GM18511 (cell line): ENCODE measurements around the gene ERMN.
"Not testable (repeated sequence)": the region's sequence is repeated elsewhere in the genome, so short reads cannot be mapped to it uniquely, and the experiment has no call there.

ENCODE experiments used
- ATAC-seq: cut with Tn5 transposase; IDR thresholded peaks from one replicate; pipeline ENCODE4 v1.9.1; 2021; ENCODE audit warnings: mild to moderate bottlenecking, moderate library complexity; ENCODE audit not compliant: unreplicated experiment

Gene ERMN

GRCh38 chr2:157301307-157301706 is 24.3 kb downstream of the ERMN start:
- ATAC-seq: no peak

- no peak for ATAC-seq
Observed at GRCh38 chr2:157296958-157297357, 28.7 kb downstream of the ERMN start.

- ATAC-seq: no peak
Observed at GRCh38 chr2:157296490-157296889, 29.1 kb downstream of the ERMN start.

- no peak for ATAC-seq
Observed at GRCh38 chr2:157292853-157293252, 32.8 kb downstream of the ERMN start.

- ATAC-seq: no peak
Observed at GRCh38 chr2:157291018-157291417, 34.6 kb downstream of the ERMN start.

- ATAC-seq: no peak
Observed at GRCh38 chr2:157290525-157290924, 35.1 kb downstream of the ERMN start.

GRCh38 chr2:157287160-157287559 is 38.5 kb downstream of the ERMN start:
- ATAC-seq: no peak

GRCh38 chr2:157283468-157283867 is 42.2 kb downstream of the ERMN start:
- ATAC-seq: no peak

- no peak for ATAC-seq
Observed at GRCh38 chr2:157281316-157281715, 44.3 kb downstream of the ERMN start.

- ATAC-seq: not testable (repeated sequence)
Observed at GRCh38 chr2:157279311-157279710, 46.3 kb downstream of the ERMN start.

- ATAC-seq: peak; percentile 54
Observed at GRCh38 chr2:157271590-157272203, 53.9 kb downstream of the ERMN start.

- peak; percentile 70 for ATAC-seq
Observed at GRCh38 chr2:157269922-157270321, 55.7 kb downstream of the ERMN start.

- no peak for ATAC-seq
Observed at GRCh38 chr2:157269060-157269459, 56.6 kb downstream of the ERMN start.
